Islet of Langerhans (tissue), 1 donor: ENCODE results near the gene PITPNB.

Source experiments
- FAIRE-seq: peaks from one replicate; lab custom pipeline; 2011; peaks lifted over from hg19 to GRCh38; lab: Jason Lieb, UNC

The PITPNB gene

GRCh38 chr22:27919222-27919941 lies at the start of gene PITPNB:
Gene PITPNB (minus strand): TSS chr22:27919256. CDS start chr22:27919191, 65 bp downstream.
- FAIRE-seq: no peak

DNA sequence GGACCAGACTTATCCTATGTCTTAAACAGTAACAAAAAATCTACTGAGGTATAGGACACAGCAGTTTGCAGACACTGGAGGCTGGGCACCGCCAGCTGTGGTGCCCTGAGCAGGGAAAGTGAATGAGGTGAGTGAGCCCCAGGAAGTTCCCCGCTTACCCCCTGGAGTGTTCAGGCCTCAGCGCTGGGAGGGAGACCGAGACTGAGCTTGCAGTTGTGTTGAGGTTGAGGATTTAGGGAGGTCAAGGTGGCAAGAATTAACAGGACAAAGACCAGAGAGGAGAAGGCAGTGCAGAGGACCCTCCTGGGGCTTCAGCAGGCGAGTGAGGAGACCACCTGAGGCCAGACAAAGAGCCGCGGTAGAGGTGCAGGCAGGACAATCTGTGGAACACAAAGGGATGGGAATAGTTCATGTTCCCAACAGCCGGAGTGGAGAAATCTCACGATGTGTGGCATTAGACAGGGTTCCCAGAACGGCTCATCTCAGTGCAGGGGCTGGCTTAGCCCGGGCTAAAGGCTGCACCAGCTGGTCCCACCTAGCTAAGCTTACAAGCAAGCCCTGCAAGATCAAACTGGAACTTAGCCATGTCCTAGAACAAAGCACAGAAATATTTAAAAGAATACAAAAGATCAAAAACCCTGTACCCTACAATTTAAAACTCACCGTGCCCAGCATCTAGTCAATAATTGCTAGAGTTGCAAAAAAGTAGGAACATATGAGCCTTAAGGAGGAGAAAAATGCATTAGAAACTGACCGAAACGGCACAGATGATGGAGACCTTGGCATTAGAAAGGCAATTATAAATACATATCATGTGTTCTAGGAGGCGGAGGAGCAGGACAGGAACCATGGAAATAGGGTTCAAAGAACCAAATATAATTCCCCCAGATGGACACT lies 47.4 kb upstream of the PITPNB start:
- FAIRE-seq: no peak

DNA sequence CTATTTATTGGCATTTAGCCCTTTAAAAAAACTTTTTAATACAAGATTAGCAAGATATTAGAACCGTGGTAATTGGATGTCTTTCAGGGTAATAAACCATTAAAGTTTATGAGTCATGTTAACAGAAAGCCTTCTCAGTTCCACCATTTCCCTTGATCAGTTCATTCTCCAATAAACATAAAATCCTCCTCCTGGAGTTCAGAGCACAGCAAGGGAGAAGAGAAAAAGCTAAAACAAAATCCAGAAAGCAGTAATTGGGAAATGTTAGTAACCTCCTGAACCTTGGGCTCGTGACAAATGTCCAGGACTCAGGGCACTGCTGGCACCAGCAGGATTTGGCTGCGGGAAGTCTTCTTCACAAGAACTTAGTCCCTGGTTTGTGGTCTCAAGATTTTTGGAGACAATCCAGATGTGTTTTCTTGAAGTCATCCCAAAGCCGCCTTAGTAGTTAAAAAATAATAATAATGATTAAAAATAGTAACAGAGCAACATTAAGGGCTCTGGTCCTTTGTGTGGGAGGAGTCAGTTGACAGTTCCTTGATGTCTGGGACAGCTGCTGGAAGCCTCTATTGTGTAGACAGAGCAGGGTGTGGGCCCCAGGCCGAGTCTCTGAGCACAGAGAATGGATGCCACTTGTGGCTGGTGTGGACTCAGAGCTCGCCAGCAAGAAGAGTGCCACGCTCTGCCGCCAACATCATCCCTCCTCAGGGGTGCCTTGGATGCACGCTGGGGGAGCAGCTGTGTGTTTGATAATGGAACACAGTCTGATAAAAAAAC lies 43.4 kb upstream of the PITPNB start:
- FAIRE-seq: no peak

- FAIRE-seq: no peak
These were observed 42.6 kb upstream of the PITPNB start for GRCh38 chr22:27961680-27962079.

DNA sequence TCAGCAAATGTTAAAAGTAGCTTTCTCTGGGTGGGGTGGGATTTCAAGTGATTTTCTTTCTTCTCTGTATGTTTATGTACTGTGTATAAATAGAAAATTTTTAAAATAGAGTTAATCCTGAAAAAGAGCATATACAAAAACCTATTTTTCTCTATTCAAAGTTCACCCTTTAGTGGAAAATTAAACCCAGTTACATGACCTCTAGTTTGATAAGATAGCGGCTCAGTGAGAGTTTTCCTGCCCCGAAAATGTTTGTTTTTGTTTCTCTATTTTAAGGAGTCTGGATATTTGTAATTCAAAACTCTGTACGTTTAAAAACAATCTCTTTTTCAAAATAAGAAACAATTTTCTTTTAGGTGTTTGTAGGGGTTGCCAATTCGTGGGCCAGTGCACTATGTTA lies 42.1 kb upstream of the PITPNB start:
- FAIRE-seq: no peak

DNA sequence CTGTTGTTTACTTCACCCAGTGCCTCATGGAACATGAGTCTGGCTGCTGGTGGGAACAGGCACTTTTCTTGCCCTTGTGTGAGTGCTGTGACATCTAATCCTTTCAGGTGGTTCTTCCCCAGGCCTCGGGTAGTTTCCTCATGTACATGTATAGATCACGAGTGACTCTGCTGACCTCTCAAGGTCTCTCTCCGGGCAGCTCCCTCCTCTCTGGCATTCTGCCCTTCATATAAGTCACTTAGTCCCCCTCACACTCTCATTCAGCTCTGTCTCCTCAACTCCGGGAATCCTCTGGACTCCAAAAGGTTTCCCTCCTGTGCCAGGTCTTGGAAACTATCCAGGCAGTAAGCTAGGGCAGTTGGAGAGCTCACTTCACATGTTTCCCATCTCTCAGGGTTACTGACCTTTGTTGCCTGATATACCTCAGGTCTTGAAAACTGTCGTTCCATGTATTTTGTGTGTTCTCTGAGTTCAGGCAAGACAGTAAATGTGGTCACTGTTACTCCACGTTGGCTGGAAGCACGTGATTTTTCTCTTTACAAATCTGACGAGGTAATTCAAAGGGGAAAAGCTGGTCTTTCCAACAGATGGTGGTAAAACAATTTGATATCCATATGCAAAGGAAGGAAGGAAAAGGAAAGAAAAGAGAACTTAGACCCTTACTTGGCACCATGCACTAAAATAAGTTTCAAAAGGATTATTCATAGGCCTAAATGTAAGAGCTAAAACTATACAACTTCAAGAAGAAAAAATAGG lies 40.5 kb upstream of the PITPNB start:
- FAIRE-seq: no peak

DNA sequence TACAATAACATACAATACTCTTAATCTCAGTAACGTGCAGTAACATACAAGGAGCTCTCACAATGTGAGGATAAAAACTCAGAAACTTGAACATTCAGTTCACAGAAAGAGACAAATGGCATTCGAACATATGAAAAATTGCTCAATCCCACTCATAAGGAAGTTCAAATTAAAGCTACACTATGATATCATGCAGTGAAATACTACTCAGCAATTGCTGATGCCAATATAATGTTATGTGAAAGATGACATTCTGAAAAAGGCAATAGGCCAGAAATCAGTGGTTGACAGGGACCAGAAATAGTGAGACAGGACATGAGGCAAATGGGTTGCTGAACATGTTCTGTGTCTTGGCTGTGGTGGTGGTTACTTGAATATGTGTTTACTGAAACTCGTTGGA lies 33.7 kb upstream of the PITPNB start:
- no peak for FAIRE-seq

- FAIRE-seq: no peak
These were observed 33.0 kb upstream of the PITPNB start for GRCh38 chr22:27952091-27952490.

DNA sequence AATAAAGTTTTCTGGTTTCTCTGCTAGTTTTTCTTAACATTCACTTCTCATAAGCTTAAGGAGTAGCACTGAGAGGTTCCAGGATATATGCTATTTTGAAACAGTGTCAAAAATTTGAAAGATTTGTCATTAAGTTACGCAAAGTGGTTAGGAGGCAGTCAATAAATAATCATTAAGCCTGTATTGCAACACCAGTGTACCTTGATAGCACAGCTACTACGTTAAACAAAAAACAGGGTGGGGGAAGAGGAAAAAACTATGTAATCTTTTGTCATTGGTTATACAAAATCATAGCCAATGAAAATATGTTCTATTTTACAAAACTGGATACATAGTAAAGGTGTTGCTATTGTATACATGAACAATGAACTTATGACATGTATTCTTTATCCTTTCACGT lies 30.4 kb upstream of the PITPNB start:
- FAIRE-seq: no peak

GRCh38 chr22:27948569-27948968 lies 29.5 kb upstream of the PITPNB start:
- FAIRE-seq: no peak

GRCh38 chr22:27947448-27947847 lies 28.4 kb upstream of the PITPNB start:
- FAIRE-seq: no peak

- FAIRE-seq: no peak
These were observed 22.1 kb upstream of the PITPNB start for GRCh38 chr22:27941143-27941542.

GRCh38 chr22:27937453-27937852 lies 18.4 kb upstream of the PITPNB start:
- no peak for FAIRE-seq

GRCh38 chr22:27935897-27936296 lies 16.8 kb upstream of the PITPNB start:
- no peak for FAIRE-seq

DNA sequence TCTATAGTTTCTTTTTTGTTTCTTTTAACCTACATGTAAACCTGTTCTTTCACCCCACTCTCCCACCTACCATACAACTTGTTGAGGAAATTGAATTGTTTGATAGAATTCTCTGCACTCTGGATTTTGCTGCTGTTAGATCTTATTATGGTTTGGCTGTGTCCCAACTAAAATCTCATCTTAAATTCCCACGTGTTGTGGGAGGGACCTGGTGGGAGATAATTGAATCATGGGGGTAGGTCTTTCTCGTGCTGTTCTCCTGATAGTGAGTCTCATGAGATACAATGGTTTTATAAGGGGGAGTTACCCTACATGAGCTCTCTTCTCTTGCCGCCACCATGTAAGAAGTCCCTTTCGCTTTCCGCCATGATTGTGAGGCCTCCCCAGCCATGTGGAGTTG lies 15.0 kb upstream of the PITPNB start:
- no peak for FAIRE-seq

DNA sequence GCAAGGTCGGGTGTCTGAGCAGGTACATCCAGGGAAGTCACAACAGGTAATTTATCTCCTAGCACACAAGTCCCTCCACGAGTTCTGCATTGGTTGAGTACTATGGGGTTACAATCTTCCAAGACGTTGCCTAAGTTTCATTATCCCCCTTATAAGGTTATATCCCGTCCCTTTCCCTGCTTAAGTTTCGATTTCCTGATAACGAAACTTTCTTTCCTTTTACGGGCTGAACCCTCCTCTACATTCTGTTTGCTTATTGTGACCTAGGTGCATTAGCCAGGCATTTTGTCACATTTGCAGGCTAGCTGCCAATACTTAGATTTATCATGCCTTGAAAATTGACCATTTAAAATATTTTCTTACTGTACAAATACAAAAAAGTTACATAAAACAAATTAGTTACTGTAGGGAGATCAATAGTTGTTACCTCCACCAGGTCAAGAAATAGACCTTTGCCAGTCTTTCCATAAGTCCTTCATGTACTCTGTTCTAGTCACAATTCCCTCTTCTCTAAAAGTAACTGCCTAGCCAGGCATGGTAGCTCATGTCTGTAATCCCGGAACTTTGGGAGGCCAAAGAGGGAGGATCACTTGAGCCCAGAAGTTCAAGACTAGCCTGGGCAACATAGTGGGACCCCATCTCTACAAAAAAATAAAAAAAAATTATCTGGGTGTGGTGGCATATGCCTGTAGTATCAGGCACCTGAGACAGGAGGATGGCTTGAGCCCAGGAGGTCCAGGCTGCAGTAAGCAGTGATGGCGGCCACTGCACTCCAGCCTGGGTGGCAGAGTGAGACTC lies 14.3 kb upstream of the PITPNB start:
- no peak for FAIRE-seq

GRCh38 chr22:27930331-27931060 lies 11.4 kb upstream of the PITPNB start:
- no peak for FAIRE-seq

GRCh38 chr22:27927608-27928007 lies 8.6 kb upstream of the PITPNB start:
- FAIRE-seq: peak; percentile 96

GRCh38 chr22:27925331-27925730 lies 6.3 kb upstream of the PITPNB start:
- FAIRE-seq: no peak

GRCh38 chr22:27919942-27920755 lies 1.1 kb upstream of the PITPNB start:
- no peak for FAIRE-seq
